ENCODE data around the gene GTF2A1L.
A peak's percentile ranks its signal among the peaks of the same experiment; 100 is the strongest.
"Not testable (repeated sequence)": the region's sequence is repeated elsewhere in the genome, so short reads cannot be mapped to it uniquely, and the experiment has no call there.

GTF2A1L gene

DNA sequence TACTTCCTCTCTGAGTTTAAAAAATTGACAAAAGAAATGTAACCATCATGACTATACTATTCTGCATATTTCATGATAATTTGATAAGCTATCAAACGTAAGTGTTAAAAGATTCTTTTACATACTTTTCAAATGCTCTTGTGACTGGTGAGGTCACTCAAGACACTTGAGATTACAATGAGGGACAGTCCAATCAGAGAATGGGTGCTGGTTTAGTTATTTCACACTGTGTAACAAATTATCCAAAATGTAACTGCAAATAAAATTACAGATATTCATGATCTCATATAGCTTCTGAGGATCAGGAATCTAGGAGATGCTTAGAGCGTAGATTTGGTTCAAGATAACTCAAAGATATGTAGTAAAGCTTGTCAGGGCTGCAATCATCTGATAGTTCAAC is 4.4 kb upstream of the GTF2A1L start:
- no peak for DNase-seq (ENCODE audit: low spot score)

DNA sequence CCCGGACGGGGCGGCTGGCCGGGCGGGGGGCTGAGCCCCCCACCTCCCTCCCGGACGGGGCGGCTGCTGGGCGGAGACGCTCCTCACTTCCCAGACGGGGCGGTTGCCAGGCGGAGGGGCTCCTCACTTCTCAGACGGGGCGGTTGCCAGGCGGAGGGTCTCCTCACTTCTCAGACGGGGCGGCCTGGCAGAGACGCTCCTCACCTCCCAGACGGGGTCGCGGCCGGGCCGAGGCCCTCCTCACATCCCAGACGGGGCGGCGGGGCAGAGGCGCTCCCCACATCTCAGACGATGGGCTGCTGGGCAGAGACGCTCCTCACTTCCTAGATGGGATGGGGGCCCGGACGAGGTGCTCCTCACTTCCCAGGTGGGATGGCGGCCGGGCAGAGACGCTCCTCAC is 3.1 kb upstream of the GTF2A1L start:
- DNase-seq (ENCODE audit: low spot score): not testable (repeated sequence)

DNA sequence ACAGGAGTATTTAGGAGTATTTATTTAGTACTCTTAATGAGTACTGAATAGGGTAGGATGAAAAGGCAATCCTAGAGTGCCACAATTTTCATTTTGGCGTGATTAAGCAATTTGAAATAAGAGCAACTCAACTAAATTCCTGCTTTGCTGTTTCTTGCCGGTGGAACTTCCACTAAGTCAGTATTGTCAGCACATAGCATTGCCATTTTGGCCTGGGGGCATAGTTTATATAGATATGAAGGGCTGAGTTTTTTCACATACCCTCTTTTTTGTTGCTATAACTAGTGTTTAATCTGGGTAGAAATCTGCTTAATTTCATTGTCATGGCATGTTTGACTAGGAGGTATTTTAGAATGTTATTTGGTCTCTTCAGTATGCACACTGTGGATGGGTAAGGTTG is 1.9 kb downstream of the GTF2A1L start:
- DNase-seq (ENCODE audit: low spot score): no peak

DNA sequence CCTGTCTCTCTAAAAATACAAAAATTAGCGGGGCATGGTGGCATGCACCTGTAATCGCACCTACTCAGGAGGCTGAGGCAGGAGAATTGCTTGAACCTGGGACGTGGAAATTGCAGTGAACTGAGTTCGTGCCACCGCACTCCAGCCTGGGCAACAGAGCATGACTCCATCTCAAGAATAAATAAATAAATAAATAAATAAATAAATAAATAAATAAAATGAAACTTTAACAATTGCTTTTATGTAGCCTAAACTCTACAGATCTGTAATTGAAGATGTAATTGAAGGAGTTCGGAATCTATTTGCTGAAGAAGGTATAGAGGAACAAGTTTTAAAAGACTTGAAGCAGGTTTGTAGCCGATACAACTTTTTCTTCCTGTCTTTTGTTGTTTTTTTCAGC is 2.9 kb downstream of the GTF2A1L start:
- DNase-seq (ENCODE audit: low spot score): no peak

DNA sequence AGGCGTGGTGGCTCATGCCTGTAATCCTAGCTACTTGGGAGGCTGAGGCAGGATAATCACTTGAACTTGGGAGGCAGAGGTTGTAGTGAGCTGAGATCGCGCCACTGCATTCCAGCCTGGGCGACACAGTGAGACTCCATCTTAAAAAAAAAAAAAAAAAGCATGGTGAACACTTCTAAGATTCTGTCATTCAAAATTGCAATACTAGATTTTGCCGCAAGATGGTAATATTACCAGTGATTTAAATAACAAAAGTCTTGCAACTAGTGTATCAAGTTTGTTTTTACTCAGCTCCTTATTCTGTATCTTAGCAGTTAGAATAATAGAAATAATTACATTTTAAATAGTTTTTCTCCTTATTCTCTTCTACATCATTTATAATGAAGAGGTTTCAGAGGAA is 5.0 kb downstream of the GTF2A1L start:
- DNase-seq (ENCODE audit: low spot score): peak; percentile 11

DNA sequence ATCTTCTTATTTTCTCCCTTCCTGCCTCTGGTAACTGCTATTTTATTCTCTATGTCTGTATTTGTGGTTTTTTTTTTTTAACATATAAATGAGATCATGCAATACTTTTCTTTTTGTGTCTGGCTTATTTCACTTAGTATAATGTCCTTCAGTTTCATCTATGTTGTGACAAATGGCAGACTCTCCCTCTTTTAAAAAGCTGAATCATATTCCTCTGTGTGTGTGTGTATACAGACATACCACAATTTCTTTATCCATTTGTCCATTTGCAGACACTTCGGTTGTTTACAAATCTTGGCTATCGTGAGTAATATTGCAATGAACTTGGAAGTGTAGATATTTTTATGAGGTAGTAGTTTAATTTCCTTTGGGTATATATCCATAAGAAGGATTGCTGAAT is 7.0 kb downstream of the GTF2A1L start:
- DNase-seq (ENCODE audit: low spot score): no peak

DNA sequence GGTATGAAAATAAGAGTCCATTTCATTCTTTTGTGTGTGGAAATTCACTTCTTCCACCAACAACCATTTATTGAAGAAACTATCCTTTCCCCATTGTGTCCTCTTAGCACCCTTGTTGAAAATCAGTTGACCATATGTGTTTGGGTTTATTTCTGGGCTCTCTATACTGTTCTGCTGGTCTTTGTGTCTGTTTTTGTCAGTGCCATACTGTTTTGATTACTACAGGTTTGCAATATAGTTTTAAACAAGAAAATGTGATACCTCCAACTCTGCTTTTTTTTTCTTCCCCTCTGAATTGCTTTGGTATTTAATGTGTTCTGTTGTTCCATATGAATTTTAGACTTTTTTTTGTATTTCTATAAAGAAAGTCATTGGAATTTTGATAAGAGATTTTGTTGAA is 8.4 kb downstream of the GTF2A1L start:
- no peak for DNase-seq (ENCODE audit: low spot score)

DNA sequence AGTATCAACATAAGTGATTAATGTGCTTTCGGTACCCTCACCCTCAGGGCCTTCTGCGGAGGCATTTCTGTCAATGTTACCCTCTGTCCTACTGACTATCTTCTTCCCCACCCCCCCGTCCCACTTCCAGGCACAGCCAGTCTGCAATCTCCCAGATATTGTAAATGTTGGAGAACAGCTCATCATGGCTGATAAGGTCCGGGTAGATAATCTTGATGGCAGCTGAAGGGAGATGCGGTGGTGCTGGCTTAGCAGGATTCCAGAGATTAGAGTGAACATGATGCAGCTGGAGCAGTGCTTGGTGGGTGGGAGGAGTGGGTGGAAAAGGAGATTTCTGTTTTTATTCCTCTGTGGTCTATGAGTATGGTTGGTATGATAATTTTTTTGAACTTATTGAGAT is 15.5 kb downstream of the GTF2A1L start:
- no peak for DNase-seq (ENCODE audit: low spot score)

DNA sequence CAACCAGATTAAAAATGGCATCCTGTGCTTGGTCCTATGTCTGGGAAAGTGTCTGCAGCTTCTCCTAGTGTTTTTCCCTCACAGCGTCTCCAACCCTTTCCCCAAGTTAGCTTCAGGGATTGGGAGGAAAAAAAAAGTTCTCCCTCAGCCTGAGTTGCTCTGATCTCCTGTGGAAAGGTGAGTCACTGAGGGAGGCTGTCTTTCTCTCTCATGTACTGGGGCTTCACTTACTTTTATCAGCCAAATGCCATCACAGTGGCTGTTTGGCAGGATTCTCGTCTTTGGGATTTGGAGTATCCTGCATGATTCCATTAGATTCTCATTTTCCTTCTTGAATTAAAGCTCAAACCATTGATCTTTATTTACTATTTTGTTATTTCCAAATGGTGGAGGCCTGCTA is 18.1 kb downstream of the GTF2A1L start:
- DNase-seq (ENCODE audit: low spot score): no peak

DNA sequence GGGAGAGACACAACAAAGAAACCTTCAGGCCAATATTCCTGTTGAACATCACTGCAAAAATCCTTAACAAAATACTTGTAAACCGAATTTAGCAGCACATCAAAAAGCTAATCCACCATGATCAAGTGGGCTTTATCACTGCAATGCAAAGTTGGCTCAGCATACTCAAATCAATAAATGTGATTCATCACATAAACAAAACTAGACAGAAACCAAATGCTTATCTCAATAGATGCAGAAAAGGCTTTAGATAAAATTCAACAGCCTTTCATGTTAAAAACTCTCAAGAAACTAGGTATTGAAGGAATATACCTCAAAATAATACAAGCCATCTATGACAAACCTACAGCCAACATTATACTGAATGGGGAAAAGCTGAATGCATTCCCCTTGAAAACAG is 20.6 kb downstream of the GTF2A1L start:
- no peak for DNase-seq (ENCODE audit: low spot score)

DNA sequence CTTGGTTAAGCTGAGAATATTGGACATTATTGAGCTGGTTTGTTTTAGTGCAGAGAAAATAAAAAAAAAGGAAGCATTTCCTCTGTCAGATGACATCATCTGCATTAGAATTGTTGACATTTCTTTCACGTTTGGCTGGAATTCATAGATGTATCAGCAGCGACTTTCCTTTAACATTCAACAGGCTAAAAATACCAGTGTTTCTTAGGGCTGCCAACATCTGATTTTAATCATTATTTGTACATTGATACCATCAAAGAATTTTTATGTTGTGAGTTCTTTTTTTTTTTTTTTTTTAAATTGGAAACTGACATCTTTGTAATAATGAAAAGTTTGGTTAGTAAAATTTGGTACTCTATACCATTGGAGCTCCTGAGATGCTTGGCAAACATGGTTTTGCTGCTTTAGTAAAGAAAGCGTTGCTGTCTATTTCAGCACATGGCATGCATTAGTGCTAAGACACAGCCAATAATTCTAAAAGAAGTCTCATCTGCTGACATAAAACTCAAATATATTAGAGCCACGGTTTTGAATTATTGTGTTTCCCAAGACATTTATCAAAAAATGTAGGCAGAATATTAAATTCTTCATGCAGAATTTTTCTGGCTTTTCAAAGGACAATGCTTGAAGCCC is 33.6 kb downstream of the GTF2A1L start:
- no peak for DNase-seq (ENCODE audit: low spot score)

DNA sequence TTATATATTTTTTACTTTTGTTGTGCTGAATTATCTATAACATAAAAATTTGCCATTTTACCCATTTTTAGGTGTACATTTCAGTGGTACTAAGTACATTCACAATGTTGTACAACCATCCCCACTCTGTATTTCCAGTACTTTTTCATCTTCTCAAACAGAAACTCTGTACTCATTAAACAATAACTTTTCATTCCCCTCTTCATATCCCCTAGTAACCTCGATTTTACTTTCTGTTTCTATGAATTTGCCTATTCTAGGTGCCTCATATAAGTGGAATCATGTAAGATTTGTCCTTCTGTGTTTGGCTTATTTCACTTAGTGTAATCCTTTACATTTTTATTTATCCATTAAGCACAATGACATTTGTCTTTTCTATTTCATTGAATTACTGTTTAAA is 51.3 kb downstream of the GTF2A1L start:
- DNase-seq (ENCODE audit: low spot score): no peak

DNA sequence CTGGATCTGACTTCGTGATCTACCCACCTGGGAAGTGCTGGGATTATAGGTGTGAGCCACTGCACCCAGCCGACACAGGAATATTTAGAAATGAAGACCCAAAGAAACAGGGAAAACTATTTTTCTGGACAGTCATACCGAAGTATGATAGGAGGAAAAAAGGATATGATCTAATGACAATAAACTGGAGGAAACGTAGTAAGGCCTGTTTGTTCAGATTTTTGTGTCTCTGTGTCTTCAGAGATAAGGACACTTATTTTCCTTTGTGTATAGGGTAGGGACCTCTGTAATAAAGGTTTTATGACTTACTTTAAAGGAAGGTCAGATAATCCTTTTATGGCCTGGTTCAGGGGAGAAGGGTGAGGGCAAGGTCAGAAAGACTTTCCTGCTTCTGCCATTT is 55.9 kb downstream of the GTF2A1L start:
- no peak for DNase-seq (ENCODE audit: low spot score)

DNA sequence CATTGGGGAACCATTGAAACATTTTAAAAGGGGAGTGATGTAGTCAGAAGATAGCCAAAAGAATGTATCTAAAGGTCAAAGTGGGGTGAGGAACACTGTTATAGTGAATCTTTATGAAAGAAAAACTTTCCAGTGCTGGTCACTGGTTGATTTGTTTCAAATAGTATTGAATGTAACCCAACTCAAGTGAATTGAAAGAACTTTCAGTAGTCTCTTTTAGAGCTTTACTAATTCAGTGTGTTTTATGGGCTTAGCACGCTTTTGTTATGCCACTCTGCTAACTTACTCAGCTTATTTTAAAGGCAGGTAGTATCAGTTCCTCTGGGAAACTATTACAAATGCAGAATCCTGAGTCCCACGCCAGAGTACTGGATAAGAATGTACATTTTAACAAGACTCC is 57.3 kb downstream of the GTF2A1L start:
- no peak for DNase-seq (ENCODE audit: low spot score)

DNA sequence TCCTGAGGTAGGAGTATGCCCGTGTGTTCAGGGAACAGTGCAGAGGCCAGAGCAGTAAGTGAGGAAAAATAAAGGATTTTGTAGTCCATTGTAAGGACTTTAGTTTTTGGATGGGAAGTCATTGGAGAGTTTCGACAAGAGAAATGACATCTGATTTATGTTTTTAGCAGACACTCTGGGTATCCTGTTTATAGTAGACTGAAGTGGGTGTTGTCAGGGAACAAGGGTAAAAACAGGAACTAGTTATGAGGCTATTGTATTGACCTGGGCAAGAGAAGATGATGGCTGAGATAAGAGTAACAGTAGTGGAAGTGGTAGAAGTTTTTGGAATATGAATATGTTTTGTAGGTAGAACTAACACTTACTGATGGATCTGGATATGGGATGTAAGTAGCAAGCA is 59.8 kb downstream of the GTF2A1L start:
- DNase-seq (ENCODE audit: low spot score): no peak

DNA sequence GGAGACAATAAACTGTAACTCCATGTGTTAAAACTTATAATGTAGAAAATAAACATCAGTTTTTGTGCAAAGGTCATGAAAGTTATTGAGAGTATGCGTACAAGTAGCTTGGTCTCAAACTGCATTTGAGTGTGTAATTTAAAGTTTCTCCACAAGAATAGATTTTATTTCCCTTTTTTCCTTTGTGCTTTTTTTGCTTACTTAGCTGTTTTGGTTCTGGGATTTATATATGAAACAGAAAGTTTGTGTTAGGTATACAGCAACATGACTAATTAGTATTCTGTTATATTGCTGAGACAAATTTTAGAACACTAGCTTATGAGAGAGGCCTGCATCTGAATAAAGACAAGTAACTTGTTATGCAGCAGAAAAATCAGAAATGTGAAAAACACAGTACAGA is 67.5 kb downstream of the GTF2A1L start:
- DNase-seq (ENCODE audit: low spot score): no peak

DNA sequence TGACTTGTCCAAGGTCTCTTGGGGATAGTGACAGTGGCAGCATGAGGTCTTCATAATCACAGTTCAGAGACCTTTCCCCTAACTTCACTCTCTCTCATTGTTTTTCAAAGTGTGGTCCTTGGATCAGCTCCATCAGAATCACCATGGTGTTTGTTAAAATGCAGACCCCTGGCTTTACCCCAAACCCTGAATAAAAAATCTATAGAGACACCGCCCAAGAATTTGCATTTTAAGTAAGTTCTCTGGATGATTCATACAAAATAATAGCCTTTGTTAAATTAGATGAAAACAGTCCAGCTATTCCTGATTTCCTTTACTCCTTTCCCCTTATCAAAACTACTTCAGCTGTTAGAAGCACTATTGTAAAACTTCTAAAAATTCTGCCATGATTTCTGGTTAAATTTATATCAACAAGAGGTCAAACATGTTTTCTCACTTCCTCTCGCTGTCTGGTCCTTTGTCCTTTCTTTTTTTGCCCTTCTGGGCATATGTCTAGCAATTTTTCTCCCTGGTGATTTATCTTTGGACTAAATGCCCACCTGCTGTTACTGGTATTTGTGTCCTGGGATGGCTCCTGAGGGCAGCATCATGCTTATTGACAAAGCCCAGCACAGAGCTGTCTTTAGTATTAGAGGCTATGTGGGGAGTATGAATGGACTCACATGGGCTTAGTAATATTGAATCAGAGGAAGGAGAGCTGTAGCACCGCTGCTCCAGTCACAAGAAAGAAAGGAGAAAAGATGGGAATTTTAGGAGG is 74.5 kb downstream of the GTF2A1L start:
- DNase-seq (ENCODE audit: low spot score): no peak

DNA sequence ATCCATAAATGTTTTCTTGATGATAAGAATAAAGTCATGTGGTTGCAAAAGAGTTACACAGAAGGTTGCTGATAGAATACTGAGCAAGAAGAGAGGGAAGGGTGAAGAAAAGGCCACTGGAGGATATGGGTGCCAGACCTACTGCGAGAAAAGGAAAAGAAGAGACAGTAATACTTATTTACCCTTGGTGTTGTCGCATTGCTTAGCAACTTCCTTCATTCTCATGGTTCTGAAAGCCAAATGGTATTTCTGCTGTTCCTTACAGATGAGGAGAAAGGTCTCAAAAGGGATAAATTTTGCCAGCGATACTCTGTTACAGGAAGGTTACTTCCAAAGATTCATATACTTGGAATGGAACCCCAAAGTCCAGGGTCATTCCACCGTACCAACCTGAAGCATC is 75.4 kb downstream of the GTF2A1L start:
- DNase-seq (ENCODE audit: low spot score): no peak

DNA sequence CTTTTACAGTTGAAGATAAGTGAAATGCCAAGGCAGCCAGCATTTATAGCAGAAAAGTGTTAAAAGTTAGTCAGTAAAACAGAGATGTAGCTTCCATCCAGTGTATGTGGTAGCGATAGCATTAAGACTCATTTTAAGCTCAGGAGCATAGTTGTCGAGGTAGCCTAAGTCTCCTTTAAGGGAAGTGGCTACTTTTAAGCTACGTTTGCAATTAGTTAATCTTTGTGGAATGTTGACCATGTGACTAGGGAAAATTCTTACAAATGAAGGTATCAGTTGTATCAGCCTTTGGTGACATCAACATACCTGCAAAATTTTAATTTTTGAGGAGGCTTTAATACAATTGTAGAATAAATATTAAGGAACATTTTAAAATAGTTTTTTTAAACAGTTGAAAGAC is 76.0 kb downstream of the GTF2A1L start:
- no peak for DNase-seq (ENCODE audit: low spot score)

DNA sequence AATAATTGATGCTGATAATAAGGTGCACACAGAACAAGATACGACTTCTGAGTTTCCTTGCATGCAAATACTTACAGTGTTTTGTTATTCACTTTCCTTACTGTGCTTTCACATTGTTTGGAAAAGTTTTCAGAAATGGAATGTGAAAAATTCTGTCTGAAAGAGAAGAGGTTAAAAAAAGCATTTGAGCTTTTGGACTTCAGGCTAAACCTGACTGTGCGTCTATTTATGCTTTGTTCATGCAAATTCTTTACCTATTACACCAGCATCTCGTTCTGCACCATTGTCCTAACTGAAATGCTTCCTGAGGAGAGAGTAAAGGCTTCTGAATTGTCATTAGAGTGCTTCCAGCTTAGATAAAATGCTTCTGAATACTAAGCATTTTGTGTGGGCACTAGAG is 76.5 kb downstream of the GTF2A1L start:
- no peak for DNase-seq (ENCODE audit: low spot score)

DNA sequence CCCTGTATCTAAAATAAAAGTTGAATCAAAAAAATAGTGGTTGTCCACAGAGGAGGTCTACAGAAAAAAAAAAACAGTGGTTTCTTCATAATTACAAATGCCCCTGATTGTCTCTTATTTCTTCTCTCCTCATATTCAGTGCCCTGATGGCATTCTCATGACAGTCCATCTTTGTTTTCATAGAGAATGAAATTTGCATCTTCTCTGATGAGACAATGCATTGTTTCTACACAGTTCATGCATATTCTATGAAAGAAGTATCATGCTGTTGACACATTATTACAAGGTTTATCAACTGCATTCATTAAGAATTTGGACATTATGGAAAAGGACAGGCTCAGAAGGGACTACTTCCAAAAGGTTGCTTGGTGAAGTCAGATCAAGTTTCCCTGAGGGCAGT is 78.3 kb downstream of the GTF2A1L start:
- DNase-seq (ENCODE audit: low spot score): no peak

DNA sequence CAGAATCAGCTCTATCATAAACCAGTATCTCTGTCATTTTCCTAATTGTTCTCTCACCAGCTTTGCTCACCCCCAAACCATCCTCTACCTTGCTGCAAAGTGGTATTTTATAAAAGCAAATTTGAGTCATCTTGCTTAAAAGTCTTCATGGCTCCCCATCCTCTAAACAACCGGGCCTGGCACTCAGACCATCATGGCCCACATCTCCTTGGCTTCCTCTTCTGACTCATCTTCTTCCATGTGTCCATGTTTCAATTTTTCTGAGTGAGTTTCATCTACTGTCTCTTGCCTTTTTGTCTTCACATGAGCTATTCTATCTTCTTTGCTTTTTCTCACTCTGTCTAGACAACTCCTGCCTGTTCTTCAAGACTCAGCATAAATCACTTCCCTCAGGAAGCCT is 79.2 kb downstream of the GTF2A1L start:
- DNase-seq (ENCODE audit: low spot score): no peak

DNA sequence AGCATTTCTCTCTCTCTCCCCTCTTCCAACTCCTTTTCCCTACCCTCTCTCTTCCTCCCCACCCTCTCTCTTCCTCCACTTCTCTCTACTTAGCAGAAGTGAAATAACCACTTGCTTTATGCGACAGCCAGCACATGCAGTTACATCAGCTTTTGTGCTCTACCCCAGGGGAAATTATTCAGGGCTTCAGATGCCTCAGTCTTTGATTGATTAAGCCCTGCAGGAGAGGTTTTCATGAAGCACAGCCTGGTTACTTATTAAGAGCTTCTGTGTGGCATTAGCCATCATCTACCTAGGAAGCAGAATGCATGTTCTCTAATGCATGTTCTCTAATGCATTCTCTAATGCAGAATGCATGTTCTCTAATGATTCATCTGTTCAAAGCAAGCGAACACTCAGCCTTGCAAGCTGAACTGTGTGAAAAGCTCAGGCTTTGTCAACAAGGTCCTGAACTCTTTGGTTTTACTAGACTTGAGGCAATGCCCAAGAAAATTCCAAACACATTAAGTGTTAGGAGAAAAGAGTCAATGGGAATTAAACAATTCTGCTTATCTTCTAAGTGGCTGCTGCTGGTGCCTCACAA is 81.8 kb downstream of the GTF2A1L start:
- DNase-seq (ENCODE audit: low spot score): no peak

DNA sequence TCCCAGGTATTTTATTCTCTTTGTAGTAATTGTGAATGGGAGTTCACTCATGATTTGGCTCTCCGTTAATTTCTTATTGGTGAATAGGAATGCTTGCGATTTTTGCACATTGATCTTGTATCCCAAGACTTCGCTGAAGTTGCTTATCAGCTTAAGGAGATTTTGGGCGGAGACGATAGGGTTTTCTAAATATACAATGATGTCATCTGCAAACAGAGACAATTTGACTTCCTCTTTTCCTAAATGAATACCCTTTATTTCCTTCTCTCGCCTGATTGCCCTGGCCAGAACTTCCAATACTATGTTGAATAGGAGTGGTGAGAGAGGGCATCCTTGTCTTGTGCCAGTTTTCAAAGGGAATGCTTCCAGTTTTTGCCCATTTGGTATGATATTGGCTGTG is 86.0 kb downstream of the GTF2A1L start:
- DNase-seq (ENCODE audit: low spot score): not testable (repeated sequence)
